H1 (cell line): Measurements from ENCODE around the gene GRM7. TPM values are rescaled to one million over a fixed set of nuclear protein-coding genes. Genes with fewer than 3 reads are reported as not detected.

Source experiments
- CTCF ChIA-PET: fragments of 300-600 bp; sonication (Branson Sonifier 250); formaldehyde crosslinking; loops from one replicate; lab custom pipeline; 2021; ENCODE audit not compliant: partially characterized antibody; lab: Charles Lee
- POLR2A ChIA-PET: fragments of 300-600 bp; sonication (Branson Sonifier 250); formaldehyde crosslinking; loops from one replicate; lab custom pipeline; 2021; ENCODE audit warnings: inconsistent platforms; ENCODE audit not compliant: partially characterized antibody; lab: Charles Lee
- DNase-seq, 2 experiments: peaks; one replicate each; pipeline versions ENCODE4 v3.0.0 to v3.0.0-alpha.2; 2010 to 2022; ENCODE audit warnings: low spot score in 2 of 2, low read depth in 1 of 2, mixed read lengths in 1 of 2
- FAIRE-seq: peaks from 2 replicates; lab custom pipeline; 2011; peaks lifted over from hg19 to GRCh38; lab: Jason Lieb, UNC
- H2AFZ ChIP-seq: 2 replicates; pipeline ENCODE4 v1.8.1; 2012; ENCODE audit warnings: low read length, inconsistent platforms
- H2AK5ac ChIP-seq: 2 replicates; pipeline ENCODE4 v1.6.1; 2013; ENCODE audit warnings: low read depth, low read length
- H2BK120ac ChIP-seq: replicated peaks from 2 replicates; pipeline ENCODE3; 2013; ENCODE audit warnings: low read depth, low read length, inconsistent platforms
- H2BK12ac ChIP-seq: 2 replicates; pipeline ENCODE4 v1.6.1; 2013; ENCODE audit warnings: low read depth, low read length
- H2BK15ac ChIP-seq: 2 replicates; pipeline ENCODE4 v1.6.1; 2013; ENCODE audit warnings: low read length
- H2BK20ac ChIP-seq: 2 replicates; pipeline ENCODE4 v1.6.1; 2013; ENCODE audit warnings: low read length
- H2BK5ac ChIP-seq: 2 replicates; pipeline ENCODE4 v1.6.1; 2013; ENCODE audit warnings: low read depth, low read length
- H3K14ac ChIP-seq: 2 replicates; pipeline ENCODE4 v1.6.1; 2013; ENCODE audit warnings: inconsistent platforms; ENCODE audit not compliant: insufficient read length
- H3K18ac ChIP-seq: 2 replicates; pipeline ENCODE4 v1.6.1; 2013; ENCODE audit warnings: low read length; ENCODE audit errors: extremely low read depth
- H3K23ac ChIP-seq: 2 replicates; pipeline ENCODE4 v1.6.1; 2013; ENCODE audit warnings: inconsistent platforms; ENCODE audit not compliant: insufficient read length
- H3K23me2 ChIP-seq: 2 replicates; pipeline ENCODE4 v1.6.1; 2013; ENCODE audit warnings: low read depth, low read length
- H3K27ac ChIP-seq: 2 replicates; pipeline ENCODE4 v1.6.1; 2011; ENCODE audit warnings: low read depth, low read length, inconsistent platforms
- H3K27me3 ChIP-seq, 4 experiments: replicated peaks in 1 of 4; 1 replicate in 1 of 4; 2 replicates in 3 of 4; pipeline versions ENCODE4 v1.6.1 to v1.8.1; 2011 to 2013; ENCODE audit warnings: low read length in 3 of 4, mild to moderate bottlenecking in 3 of 4, inconsistent platforms in 2 of 4, mixed read lengths in 2 of 4, moderate library complexity in 1 of 4; ENCODE audit not compliant: control insufficient read depth in 3 of 4, insufficient read depth in 3 of 4; ENCODE audit errors: extremely low read depth in 1 of 4
- H3K36me3 ChIP-seq, 4 experiments: 2 replicates each; pipeline versions ENCODE4 v1.6.1 to v1.8.1; 2011 to 2013; ENCODE audit warnings: mild to moderate bottlenecking in 4 of 4, low read length in 3 of 4, moderate library complexity in 2 of 4, control low read depth in 1 of 4, inconsistent platforms in 1 of 4; ENCODE audit not compliant: insufficient read depth in 4 of 4, control insufficient read depth in 2 of 4
- H3K4ac ChIP-seq: replicated peaks from 2 replicates; pipeline ENCODE3; 2013; ENCODE audit warnings: low read length, low read depth, mixed read lengths, inconsistent platforms; ENCODE audit not compliant: insufficient read length
- H3K4me1 ChIP-seq, 4 experiments: replicated peaks in 1 of 4; 1 replicate in 1 of 4; 2 replicates in 3 of 4; pipeline versions ENCODE4 v1.6.1 to v1.8.1; 2011 to 2013; ENCODE audit warnings: low read length in 3 of 4, inconsistent platforms in 2 of 4, mixed read lengths in 1 of 4; ENCODE audit not compliant: insufficient read depth in 4 of 4, control insufficient read depth in 3 of 4
- H3K4me2 ChIP-seq, 2 experiments: 2 replicates each; pipeline versions ENCODE4 v1.6.1 to v1.8.1; 2011 to 2013; ENCODE audit warnings: low read depth in 2 of 2, low read length in 2 of 2, control low read depth in 1 of 2, inconsistent platforms in 1 of 2, mild to moderate bottlenecking in 1 of 2; ENCODE audit not compliant: insufficient read depth in 1 of 2
- H3K4me3 ChIP-seq, 4 experiments: fragments of 200-600, 300-600 bp in 1 of 4; sonication (generic), shearing (Covaris generic), sonication (Bioruptor Twin) in 1 of 4; 2 replicates each; pipeline versions ENCODE4 v1.5.1 to v1.8.1; 2011 to 2016; ENCODE audit warnings: low read length in 4 of 4, low read depth in 3 of 4, control low read depth in 2 of 4, inconsistent platforms in 2 of 4, mild to moderate bottlenecking in 2 of 4, mixed read lengths in 1 of 4, moderate library complexity in 1 of 4; ENCODE audit not compliant: insufficient read depth in 2 of 4; ENCODE audit errors: extremely low read depth in 1 of 4
- H3K56ac ChIP-seq: replicated peaks from 2 replicates; pipeline ENCODE3; 2013; ENCODE audit warnings: low read depth, mild to moderate bottlenecking, mixed read lengths, low read length, inconsistent platforms; ENCODE audit not compliant: insufficient read length
- H3K79me1 ChIP-seq: 2 replicates; pipeline ENCODE4 v1.6.1; 2013; ENCODE audit warnings: low read depth, low read length, control low read depth
- H3K79me2 ChIP-seq, 2 experiments: 2 replicates each; pipeline versions ENCODE4 v1.6.1 to v1.8.1; 2012 to 2013; ENCODE audit warnings: low read length in 2 of 2, mild to moderate bottlenecking in 2 of 2, inconsistent platforms in 1 of 2; ENCODE audit not compliant: insufficient read depth in 2 of 2, control insufficient read depth in 1 of 2
- H3K9ac ChIP-seq, 4 experiments: replicated peaks in 1 of 4; 1 replicate in 1 of 4; 2 replicates in 3 of 4; pipeline versions ENCODE4 v1.6.1 to v1.8.1; 2011 to 2013; ENCODE audit warnings: low read depth in 3 of 4, low read length in 3 of 4, control low read depth in 2 of 4, mild to moderate bottlenecking in 2 of 4, moderate library complexity in 2 of 4, inconsistent platforms in 1 of 4; ENCODE audit errors: extremely low read depth in 1 of 4
- H3K9me3 ChIP-seq, 2 experiments: 2 replicates each; pipeline versions ENCODE4 v1.6.1 to v1.8.1; 2012 to 2013; ENCODE audit warnings: mild to moderate bottlenecking in 2 of 2, moderate library complexity in 2 of 2, control low read depth in 1 of 2, inconsistent platforms in 1 of 2, low read depth in 1 of 2, low read length in 1 of 2, mixed read lengths in 1 of 2; ENCODE audit not compliant: insufficient read depth in 2 of 2
- H4K20me1 ChIP-seq, 2 experiments: replicated peaks in 1 of 2; 2 replicates each; pipeline versions ENCODE3 to v1.8.1; 2011 to 2013; ENCODE audit warnings: inconsistent platforms in 2 of 2, low read length in 2 of 2, mild to moderate bottlenecking in 1 of 2; ENCODE audit not compliant: insufficient read depth in 2 of 2, control insufficient read depth in 1 of 2
- H4K5ac ChIP-seq: 2 replicates; pipeline ENCODE4 v1.6.1; 2013; ENCODE audit warnings: low read length, low read depth, mixed read lengths, inconsistent platforms; ENCODE audit not compliant: insufficient read length
- H4K8ac ChIP-seq: 2 replicates; pipeline ENCODE4 v1.8.0; 2013; ENCODE audit warnings: mild to moderate bottlenecking, moderate library complexity, low read length, inconsistent platforms; ENCODE audit not compliant: insufficient read depth; ENCODE audit errors: extremely low read depth
- H4K91ac ChIP-seq: replicated peaks from 2 replicates; pipeline ENCODE3; 2013; ENCODE audit warnings: low read length, mixed read lengths, inconsistent platforms; ENCODE audit not compliant: insufficient read length
- GTF2F1 ChIP-seq: IDR thresholded peaks from 2 replicates; pipeline ENCODE4 v1.6.1; 2012; ENCODE audit warnings: low read depth, low read length, improper control_type of control experiment, borderline replicate concordance
- HDAC2 ChIP-seq, 2 experiments: fragments of 300-600 bp in 1 of 2; sonication (generic) in 1 of 2; IDR thresholded peaks; 2 replicates each; pipeline ENCODE4 v1.6.1; 2011 to 2012; ENCODE audit warnings: low read depth in 2 of 2, low read length in 2 of 2, mild to moderate bottlenecking in 2 of 2, moderate library complexity in 2 of 2, borderline replicate concordance in 1 of 2, inconsistent platforms in 1 of 2
- PHF8 ChIP-seq: fragments of 200-600 bp; sonication (generic); conservative IDR thresholded peaks from 2 replicates; pipeline ENCODE4 v1.7.1; 2012; ENCODE audit warnings: low read depth, mild to moderate bottlenecking, inconsistent platforms, low read length, moderate library complexity
- RAD21 ChIP-seq, 2 experiments: IDR thresholded peaks in 1 of 2; conservative IDR thresholded peaks in 1 of 2; 2 replicates each; pipeline ENCODE4 v1.6.1; 2011; ENCODE audit warnings: low read depth in 2 of 2, low read length in 2 of 2, improper control_type of control experiment in 1 of 2, inconsistent platforms in 1 of 2, mild to moderate bottlenecking in 1 of 2, moderate library complexity in 1 of 2
- RBBP5 ChIP-seq: IDR thresholded peaks from 2 replicates; pipeline ENCODE4 v1.7.1; 2012; ENCODE audit warnings: low read depth, mild to moderate bottlenecking, inconsistent platforms, low read length, moderate library complexity, borderline replicate concordance
- SIX5 ChIP-seq: IDR thresholded peaks from 2 replicates; pipeline ENCODE4 v1.6.1; 2011; ENCODE audit warnings: mild to moderate bottlenecking, low read depth, low read length
- SP2 ChIP-seq: IDR thresholded peaks from 2 replicates; pipeline ENCODE4 v1.6.1; 2012; ENCODE audit warnings: mild to moderate bottlenecking, low read length, inconsistent platforms
- TEAD4 ChIP-seq: IDR thresholded peaks from 2 replicates; pipeline ENCODE4 v1.6.1; 2012; ENCODE audit warnings: low read depth, low read length, inconsistent platforms, mixed read lengths
- USF2 ChIP-seq: IDR thresholded peaks from 2 replicates; pipeline ENCODE4 v1.6.1; 2011; ENCODE audit warnings: low read length, improper control_type of control experiment
- WGBS, 2 experiments: shearing (Covaris generic) in 1 of 2; methylation state at CpG; one replicate each; pipeline versions ENCODE4 v1.1.6 to v1.1.7; 2013 to 2015; ENCODE audit warnings: low lambda C conversion rate in 2 of 2, mixed read lengths in 2 of 2, inconsistent platforms in 1 of 2, low coverage in 1 of 2, missing lambda C conversion rate in 1 of 2; ENCODE audit not compliant: insufficient replicate concordance in 2 of 2, insufficient coverage in 1 of 2, insufficient read length in 1 of 2; ENCODE audit errors: extremely low coverage in 1 of 2, missing lambda C conversion rate in 1 of 2; 5-methylcytosine and 5-hydroxymethylcytosine counted together
- polyA plus RNA-seq, 7 experiments: library from polyadenylated mRNA; depleted of rRNA in 3 of 7; stranded (reverse) in 5 of 7; unstranded in 2 of 7; fragments of >200 nt in 5 of 7; fragments of 200-250 nt in 2 of 7; gene quantifications; 1 replicate in 5 of 7; 2 replicates in 1 of 7; 4 replicates in 1 of 7; pipeline versions ENCODE4 v1.2.1 to v1.2.3, GENCODE V29; 2011 to 2013; ENCODE audit warnings: missing spikeins in 2 of 7, mixed read lengths in 2 of 7
- total RNA-seq: library from RNA; stranded (reverse); fragmentation: NEBNext Ultra II Directional; extraction: Animal tissue kit (Norgen Biotek cat#: 25700); gene quantifications from 2 replicates; pipeline ENCODE4 v1.2.1, GENCODE V29; 2021
- TF ChIP-seq, protein P1 (sequence below): IDR thresholded peaks from 2 replicates; pipeline ENCODE4 v1.6.1; 2012; ENCODE audit warnings: low read length, inconsistent platforms

The GRM7 gene
- total and polyA plus RNA-seq, 2 of the 8 experiments (the other 6 are each of a cell fraction or from before 2014, with no cell fraction given): 0.17 to 0.24 TPM

GRCh38 chr3:6921066-6921465 is 60.2 kb downstream of the GRM7 start:
- Histone ChIP-seq H3K23ac (no peak overlapping the region), H3K23me2 (no peaks in the 10 kb centered on the region), H3K18ac (no peak overlapping the region), H3K9me3 (no peaks in the 10 kb centered on the region), H2BK120ac (no peak overlapping the region), H2AK5ac (no peak overlapping the region), H4K20me1 (no peaks in the 10 kb centered on the region), H4K91ac (no peak overlapping the region), H2BK20ac (no peak overlapping the region), H3K9ac (no peak overlapping the region), H2BK15ac (no peak overlapping the region), H3K27ac (no peak overlapping the region), H4K8ac (no peak overlapping the region), H3K4me3 (no peak overlapping the region), H3K4ac (no peak overlapping the region), H2AFZ (no peak overlapping the region), H3K56ac (no peak overlapping the region), H3K14ac (no peak overlapping the region)
- FAIRE-seq (no peak), DNase-seq (no peak)
- TF ChIP-seq GTF2F1: no peak
- TF ChIP-seq RBBP5: no peak
- TF ChIP-seq USF2: no peak
- no peak for TF ChIP-seq TEAD4
- no peak for TF ChIP-seq PHF8
- TF ChIP-seq, protein P1, sequence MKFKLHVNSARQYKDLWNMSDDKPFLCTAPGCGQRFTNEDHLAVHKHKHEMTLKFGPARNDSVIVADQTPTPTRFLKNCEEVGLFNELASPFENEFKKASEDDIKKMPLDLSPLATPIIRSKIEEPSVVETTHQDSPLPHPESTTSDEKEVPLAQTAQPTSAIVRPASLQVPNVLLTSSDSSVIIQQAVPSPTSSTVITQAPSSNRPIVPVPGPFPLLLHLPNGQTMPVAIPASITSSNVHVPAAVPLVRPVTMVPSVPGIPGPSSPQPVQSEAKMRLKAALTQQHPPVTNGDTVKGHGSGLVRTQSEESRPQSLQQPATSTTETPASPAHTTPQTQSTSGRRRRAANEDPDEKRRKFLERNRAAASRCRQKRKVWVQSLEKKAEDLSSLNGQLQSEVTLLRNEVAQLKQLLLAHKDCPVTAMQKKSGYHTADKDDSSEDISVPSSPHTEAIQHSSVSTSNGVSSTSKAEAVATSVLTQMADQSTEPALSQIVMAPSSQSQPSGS: no peak
- TF ChIP-seq HDAC2 (IDR thresholded peaks at IDR 0.05; ENCODE audit: borderline replicate concordance in 1 of 2, low read depth in 2 of 2, low read length in 2 of 2): no peak
- no peak for TF ChIP-seq RAD21 (IDR thresholded peaks at IDR 0.05 in 1 of 2, conservative IDR thresholded peaks at IDR 0.05 in 1 of 2; ENCODE audit: low read depth in 2 of 2, low read length in 2 of 2)
- TF ChIP-seq SP2: no peak
- TF ChIP-seq SIX5: no peak
- TF ChIP-seq, all 59 proteins: peak for 0
- WGBS, 2 experiments: 88% methylated on average over 8 of the region's 8 CpGs; no CpG with 5 or more reads in 1 of the 2 experiments
- H4K5ac ChIP-seq: no peak overlapping the region
- H3K27me3 ChIP-seq: no peaks in the 10 kb centered on the region
- no peaks in the 10 kb centered on the region for H3K79me1 ChIP-seq
- H2BK5ac ChIP-seq: no peak overlapping the region
- POLR2A ChIA-PET: no interaction called here
- no peak overlapping the region for H2BK12ac ChIP-seq
- H3K36me3 ChIP-seq: no peaks in the 10 kb centered on the region
- H3K4me2 ChIP-seq: no peak overlapping the region
- CTCF ChIA-PET: interaction anchor here (0.8 kb wide), 1 partner anchor 20 kb away, joined by 3 read pairs; no protein-coding TSS in a partner anchor
- H3K79me2 ChIP-seq: no peaks in the 10 kb centered on the region
- no peaks in the 10 kb centered on the region for H3K4me1 ChIP-seq
